GM19395 (cell line): ENCODE results near the gene FHAD1.
A peak's percentile ranks its signal among the peaks of the same experiment; 100 is the strongest.

Source experiments
- ATAC-seq: cut with Tn5 transposase; IDR thresholded peaks from one replicate; pipeline ENCODE4 v1.9.1; 2021; ENCODE audit warnings: mild to moderate bottlenecking, moderate library complexity; ENCODE audit not compliant: unreplicated experiment

Gene FHAD1

GRCh38 chr1:15246960-15247614 lies at the start of gene FHAD1:
Gene FHAD1 (plus strand): TSS chr1:15247223. CDS start chr1:15251785, 4,562 bp downstream.
- peak; percentile 55 for ATAC-seq

- ATAC-seq = no peak
Measured at GRCh38 chr1:15197591-15198447, 49.2 kb upstream of the FHAD1 start.

GRCh38 chr1:15198684-15199083 lies 48.3 kb upstream of the FHAD1 start:
- ATAC-seq = no peak

- ATAC-seq = no peak
Measured at GRCh38 chr1:15201221-15201620, 45.8 kb upstream of the FHAD1 start.

- ATAC-seq = no peak
Measured at GRCh38 chr1:15201849-15202551, 45.0 kb upstream of the FHAD1 start.

- ATAC-seq = no peak
Measured at GRCh38 chr1:15204931-15205330, 42.1 kb upstream of the FHAD1 start.

GRCh38 chr1:15205586-15206346 lies 41.3 kb upstream of the FHAD1 start:
- no peak for ATAC-seq

- no peak for ATAC-seq
Measured at GRCh38 chr1:15206418-15207030, 40.5 kb upstream of the FHAD1 start.

GRCh38 chr1:15207031-15207828 lies 39.8 kb upstream of the FHAD1 start:
- no peak for ATAC-seq

- no peak for ATAC-seq
Measured at GRCh38 chr1:15207829-15208429, 39.1 kb upstream of the FHAD1 start.

GRCh38 chr1:15210651-15211375 lies 36.2 kb upstream of the FHAD1 start:
- ATAC-seq = no peak

GRCh38 chr1:15211424-15211823 lies 35.6 kb upstream of the FHAD1 start:
- ATAC-seq = no peak

- no peak for ATAC-seq
Measured at GRCh38 chr1:15212216-15212953, 34.6 kb upstream of the FHAD1 start.

GRCh38 chr1:15212954-15213291 lies 34.1 kb upstream of the FHAD1 start:
- ATAC-seq = no peak

- no peak for ATAC-seq
Measured at GRCh38 chr1:15213341-15213821, 33.6 kb upstream of the FHAD1 start.

GRCh38 chr1:15214527-15214926 lies 32.5 kb upstream of the FHAD1 start:
- ATAC-seq = no peak

- ATAC-seq = no peak
Measured at GRCh38 chr1:15215116-15215515, 31.9 kb upstream of the FHAD1 start.

- ATAC-seq = no peak
Measured at GRCh38 chr1:15217654-15218053, 29.4 kb upstream of the FHAD1 start.
